Heart right ventricle (tissue), 16 donors: ENCODE data around the gene AANAT. TPM values are rescaled to one million over a fixed set of nuclear protein-coding genes. Genes with fewer than 3 reads are reported as not detected.
A peak's percentile ranks its signal among the peaks of the same experiment; 100 is the strongest.

ENCODE experiments used
- ATAC-seq, 8 donors: fragments of 200-7000 bp; cut with Tn5 transposase; one replicate each; pipeline ENCODE4 v1.9.1; 2020; ENCODE audit warnings: mild to moderate bottlenecking in 8 of 8, moderate library complexity in 8 of 8, moderate number of reproducible peaks in 1 of 8
- DNase-seq, 2 donors: peaks; one replicate each; pipeline ENCODE4 v3.0.0-alpha.2; 2020
- H3K27ac ChIP-seq, 10 donors: fragments of 200-600 bp; sonication (generic) in 2 of 10; one replicate each; pipeline versions ENCODE4 v1.5.0 to v1.8.0; 2020 to 2022; ENCODE audit warnings: mild to moderate bottlenecking in 3 of 10
- H3K27me3 ChIP-seq, 7 donors: fragments of 200-600 bp; one replicate each; pipeline ENCODE4 v1.8.0; 2021 to 2022; ENCODE audit warnings: mild to moderate bottlenecking in 2 of 7
- H3K36me3 ChIP-seq, 9 donors: fragments of 200-600 bp; sonication (generic) in 1 of 9; one replicate each; pipeline versions ENCODE4 v1.5.0 to v1.8.0; 2020 to 2022; ENCODE audit warnings: mild to moderate bottlenecking in 2 of 9
- H3K4me1 ChIP-seq, 9 donors: fragments of 200-600 bp; sonication (generic) in 1 of 9; one replicate each; pipeline versions ENCODE4 v1.5.0 to v1.8.0; 2020 to 2022; ENCODE audit warnings: mild to moderate bottlenecking in 4 of 9
- H3K4me3 ChIP-seq, 10 donors: fragments of 200-600 bp; sonication (generic) in 2 of 10; one replicate each; pipeline versions ENCODE4 v1.5.0 to v1.8.0; 2020 to 2022; ENCODE audit warnings: mild to moderate bottlenecking in 7 of 10, moderate library complexity in 2 of 10
- H3K9me3 ChIP-seq, 11 donors: fragments of 200-600 bp in 10 of 11; sonication (generic) in 2 of 11; one replicate each; pipeline versions ENCODE4 v1.5.0 to v1.8.0; 2013 to 2022; ENCODE audit warnings: mild to moderate bottlenecking in 2 of 11, control low read depth in 1 of 11, moderate library complexity in 1 of 11
- WGBS, 2 donors: extraction: QIAGEN DNeasy Blood & Tissue Kit; methylation state at CpG; one replicate each; pipeline ENCODE4 v1.1.7; 2013; ENCODE audit warnings: inconsistent platforms in 1 of 2; 5-methylcytosine and 5-hydroxymethylcytosine counted together
- intact Hi-C, 10 donors: fragments of 100-400 bp; cut with DNase I; formaldehyde crosslinking; loops; one replicate each; pipeline versions ENCODE4 v1.11.1 to v1.14.2; 2022
- polyA plus RNA-seq, 2 donors: library from polyadenylated mRNA; stranded (reverse); fragments of 200-250 nt; gene quantifications; one replicate each; pipeline ENCODE4 v1.2.3, GENCODE V29; 2013
- total RNA-seq, 10 donors: library from RNA; stranded (reverse); fragmentation: NEBNext Ultra II Directional in 3 of 10; extraction: Animal tissue kit (Norgen Biotek cat#: 25700) in 3 of 10; gene quantifications; one replicate each; pipeline versions ENCODE4 v1.2.1 to v1.2.4, GENCODE V29; 2021 to 2023
- TF ChIP-seq, protein P1 (sequence below), 9 donors: fragments of 200-600 bp; sonication (generic) in 2 of 9; IDR thresholded peaks; one replicate each; pipeline versions ENCODE4 v1.5.0 to v1.8.0; 2021 to 2022; ENCODE audit warnings: antibody characterized with exemption in 9 of 9, mild to moderate bottlenecking in 5 of 9, moderate library complexity in 1 of 9
- donor health status: Arrhythmogenic right ventricular cardiomyopathy.
- donor health status: ischemic (EF 13 %, LVEDD 7.1; RV severe dilation, severe dysfunction).
- donor health status: healthy with polysubstance abuse.
- donor health status: DM: no; HTN: yes; CAD: no.
- donor health status: DM: no; HTN: no; CAD: no.
- donor health status: ischemic (EF 25% LVEDD 6.9; RV normal size, moderate dysfunction).
- donor health status: ischemic (EF 25% LVEDD 5.7; RV mildly dilated, moderate dysfunction).
- donor health status: healthy.
- donor health status: DM: yes; HTN: yes; CAD: no.
- donor health status: Ischemic cardiomyopathy.
- donor health status: ischemic (EF 35%, LVEDD 5.7; RV mildly dilated, moderate dysfunction).
- donor health status: nonischemic (EF 11% LVEDD 7.7; RV severe dilation, severe dysfunction).
- donor health status: DM: yes; HTN: yes; CAD: no.
- donor health status: PGD.
- donor health status: ischemic (EF 29% LVEDD 5.4; RV normal size, mild dysfunction).
- donor health status: nonischemic (EF 23%, LVEDD 6.1; RV moderate dilation, normal function).

The AANAT gene
- total and polyA plus RNA-seq, 12 donors, result 0.73 to 0.98 TPM; not detected in 10

GRCh38 chr17:76515274-76515949 is 48.0 kb downstream of the AANAT start:
- H3K36me3 ChIP-seq, result no peaks in the 10 kb centered on the region
- H3K27ac ChIP-seq, result peak overlapping the region; percentile 10 to 91 (median 76)
- H3K27me3 ChIP-seq, result no peaks in the 10 kb centered on the region
- WGBS, 2 donors, result 38 to 51% methylated on average over 22 of the region's 22 CpGs
- TF ChIP-seq, protein P1, sequence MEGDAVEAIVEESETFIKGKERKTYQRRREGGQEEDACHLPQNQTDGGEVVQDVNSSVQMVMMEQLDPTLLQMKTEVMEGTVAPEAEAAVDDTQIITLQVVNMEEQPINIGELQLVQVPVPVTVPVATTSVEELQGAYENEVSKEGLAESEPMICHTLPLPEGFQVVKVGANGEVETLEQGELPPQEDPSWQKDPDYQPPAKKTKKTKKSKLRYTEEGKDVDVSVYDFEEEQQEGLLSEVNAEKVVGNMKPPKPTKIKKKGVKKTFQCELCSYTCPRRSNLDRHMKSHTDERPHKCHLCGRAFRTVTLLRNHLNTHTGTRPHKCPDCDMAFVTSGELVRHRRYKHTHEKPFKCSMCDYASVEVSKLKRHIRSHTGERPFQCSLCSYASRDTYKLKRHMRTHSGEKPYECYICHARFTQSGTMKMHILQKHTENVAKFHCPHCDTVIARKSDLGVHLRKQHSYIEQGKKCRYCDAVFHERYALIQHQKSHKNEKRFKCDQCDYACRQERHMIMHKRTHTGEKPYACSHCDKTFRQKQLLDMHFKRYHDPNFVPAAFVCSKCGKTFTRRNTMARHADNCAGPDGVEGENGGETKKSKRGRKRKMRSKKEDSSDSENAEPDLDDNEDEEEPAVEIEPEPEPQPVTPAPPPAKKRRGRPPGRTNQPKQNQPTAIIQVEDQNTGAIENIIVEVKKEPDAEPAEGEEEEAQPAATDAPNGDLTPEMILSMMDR (IDR thresholded peaks at IDR 0.05), result no peak
- intact Hi-C loops, result no loop called here
- no peaks in the 10 kb centered on the region for H3K9me3 ChIP-seq
- peak; percentile 55 to 68 for DNase-seq
- ATAC-seq, result peak; percentile 39 to 82 (median 74)
- H3K4me3 ChIP-seq, result peak overlapping the region in 7 of 10 donors; percentile 12 to 45 (median 30)
- peaks cover 0 to 47% (median 15%) of the 10 kb centered on the region in 9 donors for H3K4me1 ChIP-seq

DNA sequence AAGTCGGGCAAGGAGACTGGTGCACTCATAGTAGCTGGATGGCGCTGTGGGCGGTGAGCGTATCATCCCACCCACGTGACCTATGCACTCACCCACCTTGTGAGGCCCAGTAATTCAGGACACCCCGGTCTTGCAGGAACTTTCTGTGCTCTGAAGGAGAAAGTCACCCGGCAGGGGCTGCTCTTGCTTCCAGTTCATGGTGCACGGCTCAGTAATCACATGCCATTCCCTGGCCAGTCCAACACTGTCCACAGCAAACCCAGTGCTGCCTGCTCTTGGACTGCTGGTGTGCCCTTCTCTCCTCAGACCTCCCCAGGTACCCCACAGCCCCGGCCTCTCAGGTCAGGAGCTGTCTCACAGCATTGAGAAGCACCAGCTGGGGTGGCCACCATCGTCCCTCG is 50.2 kb downstream of the AANAT start:
- H3K27ac ChIP-seq, result peak overlapping the region in 1 of 10 donors; percentile 26
- no peak for DNase-seq
- H3K4me3 ChIP-seq, result no peak overlapping the region
- no peaks in the 10 kb centered on the region for H3K9me3 ChIP-seq
- intact Hi-C loops, result no loop called here
- no peak for ATAC-seq
- no peaks in the 10 kb centered on the region for H3K36me3 ChIP-seq
- H3K4me1 ChIP-seq, result peaks cover 0 to 30% (median 15%) of the 10 kb centered on the region in 9 donors
- H3K27me3 ChIP-seq, result no peaks in the 10 kb centered on the region
- TF ChIP-seq, protein P1 (IDR thresholded peaks at IDR 0.05), result no peak
- 92 to 94% methylated on average over 11 of the region's 11 CpGs for WGBS, 2 donors

DNA sequence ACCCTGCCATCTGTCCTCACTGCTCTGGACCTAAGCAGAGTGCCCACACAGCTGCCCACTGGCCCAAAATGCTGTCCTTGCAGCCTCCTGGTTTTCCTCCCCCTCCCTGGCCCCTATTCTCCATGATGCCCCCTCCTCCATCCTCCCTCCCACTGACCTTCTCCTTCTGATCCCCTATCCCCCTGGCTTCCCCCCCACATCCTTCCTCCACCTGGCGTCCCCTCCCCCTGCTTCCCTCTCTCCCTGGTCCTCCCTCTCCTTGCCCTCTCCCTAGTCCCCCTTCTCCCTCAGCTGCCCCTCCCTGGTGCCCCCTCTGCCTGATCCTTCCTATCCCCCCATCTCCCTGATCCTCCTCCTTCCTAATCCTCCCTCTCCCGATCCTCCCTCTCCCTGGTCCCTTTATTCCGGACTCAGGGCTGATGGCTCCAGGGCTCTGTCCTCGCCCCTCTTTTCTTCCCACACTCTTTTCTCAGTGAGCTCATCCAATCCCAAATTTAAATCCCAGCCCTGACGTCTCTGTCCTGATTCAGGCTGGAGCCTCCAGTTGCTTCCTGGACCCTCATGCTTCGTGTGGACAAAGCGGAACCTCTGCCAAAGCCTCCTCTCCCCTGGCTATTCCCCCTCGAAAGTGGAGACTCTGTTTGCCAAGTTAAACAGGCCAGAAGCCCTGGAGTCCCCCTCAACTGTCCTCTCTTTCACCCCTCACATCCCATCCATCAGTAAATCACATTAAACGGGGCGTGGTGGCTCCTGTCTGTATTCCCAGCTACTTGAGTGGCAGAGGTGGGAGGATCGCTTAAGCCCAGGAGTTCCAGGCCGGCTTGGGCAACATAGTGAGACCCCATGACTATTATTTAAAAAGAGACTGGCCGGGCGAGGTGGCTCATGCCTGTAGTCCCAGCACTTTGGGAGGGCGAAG is 51.9 kb downstream of the AANAT start:
- intact Hi-C loops, result no loop called here
- H3K27ac ChIP-seq, result peak overlapping the region in 3 of 10 donors; percentile 41 to 49 (median 44)

More for the DNA sequence above, 51.9 kb downstream of the AANAT start:
- DNase-seq, result no peak
- Histone ChIP-seq H3K4me1 (peaks cover under 1 to 42% (median 25%) of the 10 kb centered on the region in 9 donors), H3K9me3 (no peaks in the 10 kb centered on the region), H3K36me3 (no peaks in the 10 kb centered on the region), H3K27me3 (no peaks in the 10 kb centered on the region), H3K4me3 (no peak overlapping the region)
- TF ChIP-seq, protein P1 (IDR thresholded peaks at IDR 0.05), result no peak
- peak in 3 of 8 donors; percentile 5 to 34 (median 9) for ATAC-seq
- 62 to 64% methylated on average over 15 of the region's 15 CpGs for WGBS, 2 donors

Other genes with a start within 250 kb of the AANAT start
- gene RNF157, start 227.1 kb upstream of the AANAT start, total RNA-seq, result 10 to 100 TPM in 2 of 10 donors, 1 to 10 TPM in 8; 1.3 to 18.8 (median 3.4) TPM
- gene RNF157, start 227.1 kb upstream of the AANAT start, polyA plus RNA-seq, result 1 to 10 TPM; 2.2 to 6.9 TPM
- 10 to 100 TPM; 22.2 to 50.7 (median 27.6) TPM for gene UBALD2, start 202.3 kb upstream of the AANAT start, total RNA-seq
- gene UBALD2, start 202.3 kb upstream of the AANAT start, polyA plus RNA-seq, result 10 to 100 TPM; 13.3 to 20.6 TPM
- 1 to 10 TPM in 9 of 10 donors, under 1 TPM in 1; 0.98 to 2.7 (median 1.6) TPM for gene QRICH2, start 159.3 kb upstream of the AANAT start, total RNA-seq
- gene QRICH2, start 159.3 kb upstream of the AANAT start, polyA plus RNA-seq, result 1 to 10 TPM; 2.6 to 8.9 TPM
- 10 to 100 TPM; 27.6 to 43.7 (median 34.7) TPM for gene PRPSAP1, start 113.7 kb upstream of the AANAT start, total RNA-seq
- 10 to 100 TPM; 26.4 to 30.5 TPM for gene PRPSAP1, start 113.7 kb upstream of the AANAT start, polyA plus RNA-seq
- gene SPHK1, start 83.0 kb upstream of the AANAT start, total RNA-seq, result 10 to 100 TPM in 2 of 10 donors, 1 to 10 TPM in 8; 1.7 to 17.3 (median 3.2) TPM
- gene SPHK1, start 83.0 kb upstream of the AANAT start, polyA plus RNA-seq, result 10 to 100 TPM in 1 of 2 donors, 1 to 10 TPM in 1; 3.5 to 20.8 TPM
- 10 to 100 TPM; 31.0 to 39.0 (median 36.9) TPM for gene UBE2O, start 14.5 kb upstream of the AANAT start, total RNA-seq
- gene UBE2O, start 14.5 kb upstream of the AANAT start, polyA plus RNA-seq, result 10 to 100 TPM in 1 of 2 donors, 1 to 10 TPM in 1; 9.1 to 22.5 TPM
- 10 to 100 TPM in 4 of 10 donors, 1 to 10 TPM in 6; 6.5 to 33.1 (median 7.7) TPM for gene RHBDF2, start 33.8 kb downstream of the AANAT start, total RNA-seq
- gene RHBDF2, start 33.8 kb downstream of the AANAT start, polyA plus RNA-seq, result 10 to 100 TPM; 13.5 to 27.0 TPM
- gene CYGB, start 70.1 kb downstream of the AANAT start, total RNA-seq, result 10 to 100 TPM in 9 of 10 donors, 1 to 10 TPM in 1; 9.3 to 50.5 (median 17.9) TPM
- gene CYGB, start 70.1 kb downstream of the AANAT start, polyA plus RNA-seq, result 10 to 100 TPM; 36.0 to 57.7 TPM
- 1 to 10 TPM; 1.5 to 5.4 (median 2.4) TPM for gene PRCD, start 72.4 kb downstream of the AANAT start, total RNA-seq
- 10 to 100 TPM in 1 of 2 donors, 1 to 10 TPM in 1; 3.7 to 17.3 TPM for gene PRCD, start 72.4 kb downstream of the AANAT start, polyA plus RNA-seq
- 1 to 10 TPM; 3.7 to 8.4 (median 6.1) TPM for gene ST6GALNAC2, start 118.3 kb downstream of the AANAT start, total RNA-seq
- 1 to 10 TPM; 1.5 to 4.5 TPM for gene ST6GALNAC2, start 118.3 kb downstream of the AANAT start, polyA plus RNA-seq
- 1 to 10 TPM; 1.9 to 6.4 (median 3.3) TPM for gene ST6GALNAC1, start 176.2 kb downstream of the AANAT start, total RNA-seq
- gene ST6GALNAC1, start 176.2 kb downstream of the AANAT start, polyA plus RNA-seq, result 1 to 10 TPM; 3.4 to 7.3 TPM
- gene MXRA7, start 243.4 kb downstream of the AANAT start, total RNA-seq, result 100 to 1,000 TPM; 298 to 586 (median 488) TPM
- gene MXRA7, start 243.4 kb downstream of the AANAT start, polyA plus RNA-seq, result 100 to 1,000 TPM; 121 to 199 TPM